Liver (tissue), 9 donors: ENCODE measurements around the gene WWOX. TPM values are rescaled to one million over a fixed set of nuclear protein-coding genes. Genes with fewer than 3 reads are reported as not detected.

Experiments used
- DNase-seq: peaks from one replicate; pipeline ENCODE4 v3.0.0-alpha.2; 2017; ENCODE audit warnings: low spot score
- H3K27ac ChIP-seq, 2 donors: one replicate each; pipeline ENCODE4 v1.7.0; 2013; ENCODE audit warnings: inconsistent platforms in 2 of 2, low read length in 2 of 2, control low read depth in 1 of 2, low read depth in 1 of 2, mild to moderate bottlenecking in 1 of 2
- H3K27me3 ChIP-seq, 4 donors: one replicate each; pipeline versions ENCODE4 v1.6.1 to v1.7.0; 2013; ENCODE audit warnings: low read length in 3 of 4, inconsistent platforms in 1 of 4, mild to moderate bottlenecking in 1 of 4, moderate library complexity in 1 of 4; ENCODE audit not compliant: control insufficient read depth in 4 of 4, insufficient read depth in 4 of 4
- H3K36me3 ChIP-seq, 4 donors: one replicate each; pipeline versions ENCODE4 v1.6.1 to v1.7.0; 2013; ENCODE audit warnings: low read length in 3 of 4, mild to moderate bottlenecking in 3 of 4, low read depth in 1 of 4, moderate library complexity in 1 of 4; ENCODE audit not compliant: control insufficient read depth in 4 of 4, insufficient read depth in 3 of 4
- H3K4me1 ChIP-seq, 4 donors: one replicate each; pipeline versions ENCODE4 v1.6.1 to v1.7.0; 2013; ENCODE audit warnings: low read length in 3 of 4, mild to moderate bottlenecking in 3 of 4, moderate library complexity in 1 of 4; ENCODE audit not compliant: control insufficient read depth in 4 of 4, insufficient read depth in 4 of 4
- H3K4me3 ChIP-seq, 3 donors: one replicate each; pipeline versions ENCODE4 v1.6.1 to v1.7.0; 2013; ENCODE audit warnings: low read length in 3 of 3, control low read depth in 1 of 3, low read depth in 1 of 3, mild to moderate bottlenecking in 1 of 3
- H3K9ac ChIP-seq, 2 donors: one replicate each; pipeline ENCODE4 v1.7.0; 2013; ENCODE audit warnings: low read length in 2 of 2, mild to moderate bottlenecking in 2 of 2, moderate library complexity in 2 of 2, control low read depth in 1 of 2, low read depth in 1 of 2
- H3K9me3 ChIP-seq, 4 donors: one replicate each; pipeline versions ENCODE4 v1.6.1 to v1.7.0; 2013; ENCODE audit warnings: low read length in 3 of 4; ENCODE audit not compliant: control insufficient read depth in 4 of 4
- EGR1 ChIP-seq, 2 donors: IDR thresholded peaks; 2 replicates each; pipeline ENCODE4 v1.6.1; 2016 to 2018; ENCODE audit warnings: antibody characterized with exemption in 2 of 2, low read depth in 2 of 2
- FOXA1 ChIP-seq: IDR thresholded peaks from 2 replicates; pipeline ENCODE4 v1.6.1; 2016; ENCODE audit warnings: antibody characterized with exemption
- FOXA2 ChIP-seq: IDR thresholded peaks from 2 replicates; pipeline ENCODE4 v1.6.1; 2016; ENCODE audit warnings: antibody characterized with exemption
- GABPA ChIP-seq, 2 donors: IDR thresholded peaks in 1 of 2; conservative IDR thresholded peaks in 1 of 2; 2 replicates each; pipeline ENCODE4 v1.6.1; 2016; ENCODE audit warnings: antibody characterized with exemption in 2 of 2, mild to moderate bottlenecking in 1 of 2, moderate library complexity in 1 of 2
- HNF4A ChIP-seq, 2 donors: conservative IDR thresholded peaks; 2 replicates each; pipeline ENCODE4 v1.6.1; 2016; ENCODE audit warnings: antibody characterized with exemption in 2 of 2, mild to moderate bottlenecking in 2 of 2
- HNF4G ChIP-seq: IDR thresholded peaks from 2 replicates; pipeline ENCODE4 v1.6.1; 2016; ENCODE audit warnings: antibody characterized with exemption
- JUND ChIP-seq, 2 donors: IDR thresholded peaks; 2 replicates each; pipeline ENCODE4 v1.6.1; 2016; ENCODE audit warnings: antibody characterized with exemption in 2 of 2
- NR2F2 ChIP-seq: IDR thresholded peaks from 2 replicates; pipeline ENCODE4 v1.6.1; 2016; ENCODE audit warnings: antibody characterized with exemption
- RAD21 ChIP-seq, 2 donors: IDR thresholded peaks; 2 replicates each; pipeline ENCODE4 v1.6.1; 2016; ENCODE audit warnings: antibody characterized with exemption in 2 of 2, mild to moderate bottlenecking in 2 of 2
- RXRA ChIP-seq, 2 donors: IDR thresholded peaks; 2 replicates each; pipeline ENCODE4 v1.6.1; 2017 to 2018; ENCODE audit warnings: antibody characterized with exemption in 2 of 2, mild to moderate bottlenecking in 1 of 2
- SP1 ChIP-seq: IDR thresholded peaks from 2 replicates; pipeline ENCODE4 v1.6.1; 2018; ENCODE audit warnings: antibody characterized with exemption, mild to moderate bottlenecking
- TAF1 ChIP-seq: conservative IDR thresholded peaks from 2 replicates; pipeline ENCODE4 v1.6.1; 2016; ENCODE audit warnings: antibody characterized with exemption, mild to moderate bottlenecking
- YY1 ChIP-seq: IDR thresholded peaks from 2 replicates; pipeline ENCODE4 v1.6.1; 2016; ENCODE audit warnings: antibody characterized with exemption, mild to moderate bottlenecking
- WGBS: extraction: QIAGEN DNeasy Blood & Tissue Kit; methylation state at CpG from one replicate; pipeline ENCODE4 v1.1.7; 2013; 5-methylcytosine and 5-hydroxymethylcytosine counted together
- polyA plus RNA-seq, 2 donors: library from polyadenylated mRNA; stranded (reverse) in 1 of 2; unstranded in 1 of 2; fragments of 200-250 nt in 1 of 2; fragments of >200 nt in 1 of 2; fragmentation: Nextera tagmentation in 1 of 2; extraction: Ambion mirVana in 1 of 2; gene quantifications; one replicate each; pipeline versions ENCODE4 v1.2.1 to v1.2.3, GENCODE V29; 2013 to 2015
- total RNA-seq, 2 donors: library from RNA; depleted of rRNA; stranded (reverse); fragments of >200 nt; gene quantifications; one replicate each; pipeline ENCODE4 v1.2.3, GENCODE V29; 2014
- TF ChIP-seq, protein P1 (sequence below): IDR thresholded peaks from 2 replicates; pipeline ENCODE4 v1.6.1; 2016; ENCODE audit warnings: antibody characterized with exemption
- TF ChIP-seq, protein P2 (sequence below): fragments of 150-350 bp; IDR thresholded peaks from 2 replicates; pipeline ENCODE4 v1.5.1; 2017; ENCODE audit warnings: improper control_type of control experiment, low read depth, low read length; ENCODE audit not compliant: missing input control
- TF ChIP-seq, protein P3 (sequence below): IDR thresholded peaks from 2 replicates; pipeline ENCODE4 v1.6.1; 2016; ENCODE audit warnings: antibody characterized with exemption
- TF ChIP-seq, protein P4 (sequence below): IDR thresholded peaks from 2 replicates; pipeline ENCODE4 v1.6.1; 2016; ENCODE audit warnings: antibody characterized with exemption
- TF ChIP-seq, protein P5 (sequence below): IDR thresholded peaks from 2 replicates; pipeline ENCODE4 v1.6.1; 2016; ENCODE audit warnings: antibody characterized with exemption, mild to moderate bottlenecking
- donor health status: healthy.
- donor health status: healthy.
- donor health status: healthy.
- donor health status: healthy.
- donor health status: healthy.

The WWOX gene
- total and polyA plus RNA-seq, 4 donors: 9.8 to 46.0 (median 15.3) TPM

DNA sequence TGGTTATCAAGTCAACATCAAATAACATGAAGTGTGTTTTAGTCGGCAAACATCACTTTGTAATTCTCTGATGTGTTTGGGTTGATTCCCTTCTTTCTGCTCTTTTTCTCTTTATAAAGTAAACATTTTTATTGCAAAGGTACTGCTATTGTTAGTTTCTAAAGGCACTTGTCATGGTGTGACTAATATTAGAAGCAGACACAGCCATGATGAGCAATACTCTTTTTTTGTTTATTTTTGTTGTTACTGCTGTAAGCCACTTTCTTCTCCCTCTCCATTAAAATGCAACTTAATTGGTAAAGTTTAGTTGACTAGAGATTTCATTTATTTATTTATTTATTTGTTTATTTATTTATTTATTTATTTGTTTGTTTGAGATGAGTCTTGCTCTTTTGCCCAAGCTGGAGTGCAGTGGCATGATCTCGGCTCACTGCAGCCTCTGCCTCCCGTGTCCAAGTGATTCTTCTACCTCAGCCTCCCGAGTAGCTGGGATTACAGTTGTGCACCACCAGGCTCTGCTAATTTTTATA is 424.7 kb downstream of the WWOX start:
- Histone ChIP-seq H3K9me3 (no peaks in the 10 kb centered on the region), H3K27ac (no peak overlapping the region), H3K4me1 (no peaks in the 10 kb centered on the region), H3K4me3 (no peak overlapping the region), H3K9ac (no peak overlapping the region), H3K27me3 (no peaks in the 10 kb centered on the region), H3K36me3 (no peaks in the 10 kb centered on the region)
- WGBS: 93% methylated on average over 4 of the region's 4 CpGs
- TF ChIP-seq, protein P1, sequence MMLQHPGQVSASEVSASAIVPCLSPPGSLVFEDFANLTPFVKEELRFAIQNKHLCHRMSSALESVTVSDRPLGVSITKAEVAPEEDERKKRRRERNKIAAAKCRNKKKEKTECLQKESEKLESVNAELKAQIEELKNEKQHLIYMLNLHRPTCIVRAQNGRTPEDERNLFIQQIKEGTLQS: no peak
- TF ChIP-seq, protein P2, sequence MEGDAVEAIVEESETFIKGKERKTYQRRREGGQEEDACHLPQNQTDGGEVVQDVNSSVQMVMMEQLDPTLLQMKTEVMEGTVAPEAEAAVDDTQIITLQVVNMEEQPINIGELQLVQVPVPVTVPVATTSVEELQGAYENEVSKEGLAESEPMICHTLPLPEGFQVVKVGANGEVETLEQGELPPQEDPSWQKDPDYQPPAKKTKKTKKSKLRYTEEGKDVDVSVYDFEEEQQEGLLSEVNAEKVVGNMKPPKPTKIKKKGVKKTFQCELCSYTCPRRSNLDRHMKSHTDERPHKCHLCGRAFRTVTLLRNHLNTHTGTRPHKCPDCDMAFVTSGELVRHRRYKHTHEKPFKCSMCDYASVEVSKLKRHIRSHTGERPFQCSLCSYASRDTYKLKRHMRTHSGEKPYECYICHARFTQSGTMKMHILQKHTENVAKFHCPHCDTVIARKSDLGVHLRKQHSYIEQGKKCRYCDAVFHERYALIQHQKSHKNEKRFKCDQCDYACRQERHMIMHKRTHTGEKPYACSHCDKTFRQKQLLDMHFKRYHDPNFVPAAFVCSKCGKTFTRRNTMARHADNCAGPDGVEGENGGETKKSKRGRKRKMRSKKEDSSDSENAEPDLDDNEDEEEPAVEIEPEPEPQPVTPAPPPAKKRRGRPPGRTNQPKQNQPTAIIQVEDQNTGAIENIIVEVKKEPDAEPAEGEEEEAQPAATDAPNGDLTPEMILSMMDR: no peak
- TF ChIP-seq YY1: no peak
- no peak for TF ChIP-seq HNF4A (conservative IDR thresholded peaks at IDR 0.05)
- TF ChIP-seq RXRA (IDR thresholded peaks at IDR 0.05): no peak
- TF ChIP-seq GABPA (IDR thresholded peaks at IDR 0.05 in 1 of 2, conservative IDR thresholded peaks at IDR 0.05 in 1 of 2): no peak
- TF ChIP-seq HNF4G: no peak
- TF ChIP-seq, protein P3, sequence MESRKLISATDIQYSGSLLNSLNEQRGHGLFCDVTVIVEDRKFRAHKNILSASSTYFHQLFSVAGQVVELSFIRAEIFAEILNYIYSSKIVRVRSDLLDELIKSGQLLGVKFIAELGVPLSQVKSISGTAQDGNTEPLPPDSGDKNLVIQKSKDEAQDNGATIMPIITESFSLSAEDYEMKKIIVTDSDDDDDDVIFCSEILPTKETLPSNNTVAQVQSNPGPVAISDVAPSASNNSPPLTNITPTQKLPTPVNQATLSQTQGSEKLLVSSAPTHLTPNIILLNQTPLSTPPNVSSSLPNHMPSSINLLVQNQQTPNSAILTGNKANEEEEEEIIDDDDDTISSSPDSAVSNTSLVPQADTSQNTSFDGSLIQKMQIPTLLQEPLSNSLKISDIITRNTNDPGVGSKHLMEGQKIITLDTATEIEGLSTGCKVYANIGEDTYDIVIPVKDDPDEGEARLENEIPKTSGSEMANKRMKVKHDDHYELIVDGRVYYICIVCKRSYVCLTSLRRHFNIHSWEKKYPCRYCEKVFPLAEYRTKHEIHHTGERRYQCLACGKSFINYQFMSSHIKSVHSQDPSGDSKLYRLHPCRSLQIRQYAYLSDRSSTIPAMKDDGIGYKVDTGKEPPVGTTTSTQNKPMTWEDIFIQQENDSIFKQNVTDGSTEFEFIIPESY: no peak
- no peak for TF ChIP-seq TAF1
- no peak for TF ChIP-seq NR2F2
- no peak for TF ChIP-seq FOXA2
- TF ChIP-seq, protein P4, sequence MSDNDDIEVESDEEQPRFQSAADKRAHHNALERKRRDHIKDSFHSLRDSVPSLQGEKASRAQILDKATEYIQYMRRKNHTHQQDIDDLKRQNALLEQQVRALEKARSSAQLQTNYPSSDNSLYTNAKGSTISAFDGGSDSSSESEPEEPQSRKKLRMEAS: no peak
- no peak for DNase-seq

DNA sequence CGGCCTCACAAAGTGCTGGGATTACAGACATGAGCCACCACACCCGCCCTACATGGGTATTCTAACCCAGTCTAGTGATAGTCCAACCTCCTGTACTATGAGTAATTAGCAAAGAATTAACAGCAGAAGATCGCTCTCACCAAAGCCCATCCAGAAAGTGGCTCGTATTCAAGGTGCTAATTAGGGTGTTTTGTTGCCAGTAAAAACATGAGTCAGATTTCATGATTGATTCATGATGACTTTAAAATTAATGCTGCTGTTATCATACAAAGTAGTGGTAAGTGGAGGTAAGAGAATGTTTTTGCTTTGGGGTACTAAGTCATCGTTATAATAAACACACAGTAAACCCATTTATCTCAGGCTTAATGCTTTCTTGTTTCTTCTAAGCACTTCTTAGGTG is 428.8 kb downstream of the WWOX start:
- TF ChIP-seq, protein P2: no peak
- no peak for TF ChIP-seq FOXA2
- TF ChIP-seq, protein P5, sequence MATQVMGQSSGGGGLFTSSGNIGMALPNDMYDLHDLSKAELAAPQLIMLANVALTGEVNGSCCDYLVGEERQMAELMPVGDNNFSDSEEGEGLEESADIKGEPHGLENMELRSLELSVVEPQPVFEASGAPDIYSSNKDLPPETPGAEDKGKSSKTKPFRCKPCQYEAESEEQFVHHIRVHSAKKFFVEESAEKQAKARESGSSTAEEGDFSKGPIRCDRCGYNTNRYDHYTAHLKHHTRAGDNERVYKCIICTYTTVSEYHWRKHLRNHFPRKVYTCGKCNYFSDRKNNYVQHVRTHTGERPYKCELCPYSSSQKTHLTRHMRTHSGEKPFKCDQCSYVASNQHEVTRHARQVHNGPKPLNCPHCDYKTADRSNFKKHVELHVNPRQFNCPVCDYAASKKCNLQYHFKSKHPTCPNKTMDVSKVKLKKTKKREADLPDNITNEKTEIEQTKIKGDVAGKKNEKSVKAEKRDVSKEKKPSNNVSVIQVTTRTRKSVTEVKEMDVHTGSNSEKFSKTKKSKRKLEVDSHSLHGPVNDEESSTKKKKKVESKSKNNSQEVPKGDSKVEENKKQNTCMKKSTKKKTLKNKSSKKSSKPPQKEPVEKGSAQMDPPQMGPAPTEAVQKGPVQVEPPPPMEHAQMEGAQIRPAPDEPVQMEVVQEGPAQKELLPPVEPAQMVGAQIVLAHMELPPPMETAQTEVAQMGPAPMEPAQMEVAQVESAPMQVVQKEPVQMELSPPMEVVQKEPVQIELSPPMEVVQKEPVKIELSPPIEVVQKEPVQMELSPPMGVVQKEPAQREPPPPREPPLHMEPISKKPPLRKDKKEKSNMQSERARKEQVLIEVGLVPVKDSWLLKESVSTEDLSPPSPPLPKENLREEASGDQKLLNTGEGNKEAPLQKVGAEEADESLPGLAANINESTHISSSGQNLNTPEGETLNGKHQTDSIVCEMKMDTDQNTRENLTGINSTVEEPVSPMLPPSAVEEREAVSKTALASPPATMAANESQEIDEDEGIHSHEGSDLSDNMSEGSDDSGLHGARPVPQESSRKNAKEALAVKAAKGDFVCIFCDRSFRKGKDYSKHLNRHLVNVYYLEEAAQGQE: no peak
- no peak for TF ChIP-seq JUND (IDR thresholded peaks at IDR 0.05)
- no peak for TF ChIP-seq RXRA (IDR thresholded peaks at IDR 0.05)
- no peak for TF ChIP-seq HNF4G
- no peak for TF ChIP-seq YY1
- no peak for TF ChIP-seq TAF1
- no peak for TF ChIP-seq RAD21 (IDR thresholded peaks at IDR 0.05)
- no peak for TF ChIP-seq GABPA (IDR thresholded peaks at IDR 0.05 in 1 of 2, conservative IDR thresholded peaks at IDR 0.05 in 1 of 2)
- TF ChIP-seq SP1: no peak
- TF ChIP-seq, protein P1: no peak
- TF ChIP-seq, protein P4: no peak
- no peak for TF ChIP-seq EGR1 (IDR thresholded peaks at IDR 0.05; ENCODE audit: low read depth in 2 of 2)
- TF ChIP-seq FOXA1: no peak
- H3K27me3 ChIP-seq: no peaks in the 10 kb centered on the region
- no peaks in the 10 kb centered on the region for H3K4me1 ChIP-seq
- no peak overlapping the region for H3K4me3 ChIP-seq
- H3K9ac ChIP-seq: no peak overlapping the region
- DNase-seq: no peak
- no peaks in the 10 kb centered on the region for H3K9me3 ChIP-seq
- no peaks in the 10 kb centered on the region for H3K36me3 ChIP-seq
- H3K27ac ChIP-seq: no peak overlapping the region
- 96% methylated on average over 5 of the region's 5 CpGs for WGBS
